OCI-LY1 (cell line): Measurements from ENCODE around the gene ATG9A.

Source experiments
- H2AFZ ChIP-seq: fragments of 200-600 bp; sonication (generic), shearing (Covaris generic); 2 replicates; pipeline ENCODE4 v1.6.0; 2014; ENCODE audit warnings: antibody characterized with exemption, mild to moderate bottlenecking, low read length
- H3F3A ChIP-seq: fragments of 200-600 bp; sonication (generic), shearing (Covaris generic); 2 replicates; pipeline ENCODE4 v1.6.0; 2014; ENCODE audit warnings: mild to moderate bottlenecking, antibody characterized with exemption, low read length, moderate library complexity; ENCODE audit not compliant: insufficient read depth
- H3K27ac ChIP-seq: fragments of 200-600 bp; sonication (generic); 2 replicates; pipeline ENCODE4 v1.5.1; 2014; ENCODE audit warnings: low read length, mixed run types, mild to moderate bottlenecking, low read depth; ENCODE audit not compliant: poor library complexity, severe bottlenecking
- H3K27me3 ChIP-seq: fragments of 200-600 bp; sonication (generic); 2 replicates; pipeline ENCODE4 v1.6.0; 2014; ENCODE audit warnings: antibody characterized with exemption, mild to moderate bottlenecking, low read length, moderate library complexity; ENCODE audit not compliant: insufficient read depth
- H3K36me3 ChIP-seq: fragments of 200-600 bp; sonication (generic); 2 replicates; pipeline ENCODE4 v1.6.1; 2014; ENCODE audit warnings: mild to moderate bottlenecking, antibody characterized with exemption, low read length, moderate library complexity, mixed read lengths; ENCODE audit not compliant: insufficient read depth
- H3K4me1 ChIP-seq: fragments of 200-600 bp; sonication (generic); 2 replicates; pipeline ENCODE4 v1.5.1; 2014; ENCODE audit warnings: mild to moderate bottlenecking, low read length, moderate library complexity; ENCODE audit not compliant: insufficient read depth, severe bottlenecking
- H3K4me2 ChIP-seq: fragments of 200-600 bp; sonication (generic), shearing (Covaris generic); 2 replicates; pipeline ENCODE4 v1.6.1; 2014; ENCODE audit warnings: low read length
- H3K4me3 ChIP-seq: fragments of 200-600 bp; sonication (generic); 2 replicates; pipeline ENCODE4 v1.5.1; 2014; ENCODE audit warnings: low read length, low read depth, mild to moderate bottlenecking, mixed read lengths; ENCODE audit not compliant: poor library complexity, severe bottlenecking
- H3K79me2 ChIP-seq: fragments of 200-600 bp; shearing (Covaris generic); 2 replicates; pipeline ENCODE4 v1.6.1; 2016; ENCODE audit warnings: mixed run types, low read length, mixed read lengths; ENCODE audit not compliant: insufficient read depth
- H3K9ac ChIP-seq: fragments of 200-600 bp; sonication (generic), shearing (Covaris generic); 2 replicates; pipeline ENCODE4 v1.6.1; 2014; ENCODE audit warnings: mild to moderate bottlenecking, low read length, mixed read lengths
- H3K9me2 ChIP-seq: fragments of 200-600 bp; sonication (generic), shearing (Covaris generic); 2 replicates; pipeline ENCODE4 v1.6.1; 2014; ENCODE audit warnings: low read depth, mild to moderate bottlenecking, low read length, mixed read lengths
- H3K9me3 ChIP-seq: fragments of 200-600 bp; shearing (Covaris generic); 2 replicates; pipeline ENCODE4 v1.6.1; 2014; ENCODE audit warnings: low read length, mixed read lengths
- H4K20me1 ChIP-seq: fragments of 200-600 bp; sonication (generic), shearing (Covaris generic); 2 replicates; pipeline ENCODE4 v1.6.0; 2016; ENCODE audit warnings: mild to moderate bottlenecking, low read length; ENCODE audit not compliant: insufficient read depth
- CTCF ChIP-seq: fragments of 200-600 bp; sonication (generic), shearing (Covaris generic); IDR thresholded peaks from 2 replicates; pipeline ENCODE4 v1.5.1; 2017; ENCODE audit warnings: mild to moderate bottlenecking, antibody characterized with exemption, low read length, moderate library complexity, mixed read lengths
- EZH2 ChIP-seq: fragments of 200-600 bp; sonication (generic), shearing (Covaris generic); IDR thresholded peaks from 2 replicates; pipeline ENCODE4 v1.8.0; 2017; ENCODE audit warnings: borderline replicate concordance, mixed run types, mild to moderate bottlenecking, antibody characterized with exemption, low read length, moderate library complexity, mixed read lengths

ATG9A gene

GRCh38 chr2:219213486-219214071, 15.9 kb downstream of the ATG9A start:
- no peak overlapping the region for H3K4me2 ChIP-seq
- H3K9me2 ChIP-seq: no peaks in the 10 kb centered on the region
- no peak overlapping the region for H3K4me3 ChIP-seq
- no peak overlapping the region for H3K27ac ChIP-seq
- no peaks in the 10 kb centered on the region for H3K27me3 ChIP-seq
- no peak overlapping the region for H3K9ac ChIP-seq
- H3F3A ChIP-seq: 0 out of 2 replicates have a peak, but pooled peaks cover under 1% of the 10 kb centered on the region
- H2AFZ ChIP-seq: no peak overlapping the region
- no peaks in the 10 kb centered on the region for H4K20me1 ChIP-seq
- TF ChIP-seq CTCF (no peak), EZH2 (no peak)
- peaks cover 15% of the 10 kb centered on the region for H3K4me1 ChIP-seq
- no peaks in the 10 kb centered on the region for H3K79me2 ChIP-seq
- peaks cover 74% of the 10 kb centered on the region for H3K36me3 ChIP-seq
- no peaks in the 10 kb centered on the region for H3K9me3 ChIP-seq

- H3K27me3 ChIP-seq: no peaks in the 10 kb centered on the region
- no peaks in the 10 kb centered on the region for H3K9me3 ChIP-seq
- H3K4me2 ChIP-seq: no peak overlapping the region
- no peak overlapping the region for H3K9ac ChIP-seq
- no peaks in the 10 kb centered on the region for H4K20me1 ChIP-seq
- H3K4me1 ChIP-seq: peaks cover 15% of the 10 kb centered on the region
- H3K36me3 ChIP-seq: peaks cover 79% of the 10 kb centered on the region
- no peak overlapping the region for H3K27ac ChIP-seq
- no peaks in the 10 kb centered on the region for H3K9me2 ChIP-seq
- no peaks in the 10 kb centered on the region for H3K79me2 ChIP-seq
- H2AFZ ChIP-seq: no peak overlapping the region
- H3F3A ChIP-seq: 0 out of 2 replicates have a peak, but pooled peaks cover 3% of the 10 kb centered on the region
- no peak overlapping the region for H3K4me3 ChIP-seq
- TF ChIP-seq CTCF (no peak), EZH2 (no peak)
These were observed 16.4 kb downstream of the ATG9A start for GRCh38 chr2:219213026-219213415.

GRCh38 chr2:219210886-219211362, 18.5 kb downstream of the ATG9A start:
- Histone ChIP-seq H3K4me1 (peaks cover 19% of the 10 kb centered on the region), H3K27me3 (no peaks in the 10 kb centered on the region), H3K9ac (no peak overlapping the region; the same call in 1 of the 2 replicates), H3K79me2 (no peaks in the 10 kb centered on the region), H4K20me1 (no peaks in the 10 kb centered on the region), H3K27ac (peak overlapping the region; percentile 45), H2AFZ (no peak overlapping the region), H3K9me2 (no peaks in the 10 kb centered on the region), H3K9me3 (no peaks in the 10 kb centered on the region), H3K36me3 (peaks cover 76% of the 10 kb centered on the region), H3K4me3 (no peak overlapping the region), H3F3A (0 out of 2 replicates have a peak, but pooled peaks cover 3% of the 10 kb centered on the region), H3K4me2 (no peak overlapping the region)
- no peak for TF ChIP-seq CTCF
- TF ChIP-seq EZH2: no peak
